GOT3 (cell line): ENCODE data around the gene LY6G5B.

ENCODE experiments used
- DNase-seq: peaks from one replicate; lab custom pipeline; 2025; ENCODE audit warnings: mixed read lengths; lab: John Stamatoyannopoulos, UW

Gene LY6G5B

DNA sequence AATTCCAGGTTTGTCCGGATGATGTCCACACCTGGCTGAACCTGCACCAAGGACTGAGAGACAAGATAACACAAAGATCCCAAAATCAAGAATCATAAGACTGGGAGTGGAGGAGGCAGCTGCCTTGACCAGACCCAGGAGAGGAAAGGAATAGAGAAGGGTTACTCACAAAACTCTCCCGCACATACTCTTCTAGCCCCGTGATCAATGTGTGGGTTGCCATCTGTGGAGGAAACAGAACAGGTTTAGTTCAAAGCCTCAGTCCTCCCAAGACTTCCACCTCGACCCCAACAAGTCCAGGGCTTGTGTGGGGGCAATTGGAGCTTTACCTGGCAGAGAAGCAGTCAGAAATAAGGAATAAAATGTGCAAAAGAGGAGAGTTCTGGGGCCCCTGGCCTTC lies 28.4 kb upstream of the LY6G5B start:
- DNase-seq: no peak

DNA sequence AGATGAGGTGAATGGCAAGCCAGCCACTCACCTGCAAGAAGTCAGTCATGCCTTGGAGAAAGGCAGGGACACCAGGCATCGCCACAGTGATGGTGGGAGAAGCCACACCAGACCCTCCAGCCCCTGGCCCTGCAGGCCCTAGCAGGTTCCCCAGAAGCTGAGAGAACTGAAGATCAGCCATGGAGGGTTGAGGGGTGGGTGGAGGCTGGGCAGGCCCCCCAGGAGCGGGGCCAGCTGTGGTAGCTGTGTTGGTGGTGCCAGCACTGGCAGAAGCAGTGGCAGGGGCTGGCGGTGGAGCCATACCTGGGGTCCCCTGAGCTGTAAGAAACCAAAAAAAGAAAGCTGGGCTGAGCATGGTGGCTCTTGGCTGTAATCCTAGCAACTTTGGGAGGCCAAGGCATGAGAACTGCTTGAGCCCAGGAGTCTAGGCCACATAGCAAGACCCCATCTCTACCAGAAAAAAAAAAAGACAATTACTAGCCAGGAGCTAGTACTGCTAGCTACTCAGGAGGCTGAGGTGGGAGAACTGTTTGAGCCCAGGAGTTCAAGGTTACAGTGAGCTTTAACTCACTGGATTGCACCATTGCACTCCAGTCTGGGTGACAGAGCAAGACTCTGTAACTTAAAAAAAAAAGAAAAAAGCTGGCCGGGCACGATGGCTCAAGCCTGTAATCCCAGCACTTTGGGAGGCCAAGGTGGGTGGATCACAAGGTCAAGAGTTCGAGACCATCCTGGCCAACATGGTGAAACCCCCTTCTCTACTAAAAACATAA lies 26.8 kb upstream of the LY6G5B start:
- DNase-seq: no peak

DNA sequence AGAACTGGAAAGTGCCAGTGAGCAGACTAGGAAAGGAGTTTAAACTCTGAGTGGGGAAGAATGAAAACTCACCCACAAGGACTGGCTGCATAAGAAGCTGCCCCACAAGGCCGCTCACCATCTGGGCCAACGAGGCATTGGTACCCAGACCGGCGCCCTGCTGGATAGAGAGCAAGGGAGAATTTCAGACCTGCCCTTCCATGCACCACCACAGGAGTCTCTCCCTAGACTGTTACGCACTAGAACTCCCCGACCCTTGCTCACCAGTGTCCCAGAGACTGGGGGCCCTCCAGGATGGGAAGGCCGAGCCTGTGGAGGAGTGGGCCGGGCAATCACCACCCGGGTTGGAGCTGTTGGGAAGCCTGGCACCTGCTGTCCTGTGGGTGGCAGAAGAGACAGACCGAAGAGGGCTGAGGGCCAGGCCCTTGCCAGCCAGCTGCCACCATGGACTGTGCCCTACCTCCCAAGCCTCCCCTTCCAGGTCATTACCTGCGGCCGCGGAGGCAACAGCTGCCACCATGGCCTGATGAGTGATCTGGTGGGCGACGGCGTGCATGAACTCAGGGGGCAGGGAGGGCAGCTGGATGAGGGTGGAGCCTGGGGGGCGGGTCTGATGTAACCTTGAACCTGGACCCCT lies 25.8 kb upstream of the LY6G5B start:
- no peak for DNase-seq

DNA sequence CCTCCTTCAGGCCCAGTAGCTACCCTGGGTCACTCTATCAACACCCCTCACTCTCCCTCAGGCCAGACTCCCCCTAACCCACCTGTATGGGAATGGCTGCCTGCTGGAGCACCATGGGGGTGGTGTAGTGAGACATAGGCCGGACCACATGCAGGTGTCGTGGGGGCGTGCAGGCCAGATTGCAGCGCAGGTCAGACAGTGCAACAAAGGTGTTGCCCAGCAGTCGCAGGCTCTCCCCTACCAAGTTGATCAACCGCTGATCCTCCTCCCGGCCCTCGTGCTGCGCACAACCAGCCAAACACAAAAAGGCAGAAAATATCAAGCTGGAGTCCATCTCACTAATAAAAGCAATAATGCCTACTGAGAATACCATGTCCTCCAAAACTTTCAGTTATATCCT lies 24.5 kb upstream of the LY6G5B start:
- DNase-seq: no peak

DNA sequence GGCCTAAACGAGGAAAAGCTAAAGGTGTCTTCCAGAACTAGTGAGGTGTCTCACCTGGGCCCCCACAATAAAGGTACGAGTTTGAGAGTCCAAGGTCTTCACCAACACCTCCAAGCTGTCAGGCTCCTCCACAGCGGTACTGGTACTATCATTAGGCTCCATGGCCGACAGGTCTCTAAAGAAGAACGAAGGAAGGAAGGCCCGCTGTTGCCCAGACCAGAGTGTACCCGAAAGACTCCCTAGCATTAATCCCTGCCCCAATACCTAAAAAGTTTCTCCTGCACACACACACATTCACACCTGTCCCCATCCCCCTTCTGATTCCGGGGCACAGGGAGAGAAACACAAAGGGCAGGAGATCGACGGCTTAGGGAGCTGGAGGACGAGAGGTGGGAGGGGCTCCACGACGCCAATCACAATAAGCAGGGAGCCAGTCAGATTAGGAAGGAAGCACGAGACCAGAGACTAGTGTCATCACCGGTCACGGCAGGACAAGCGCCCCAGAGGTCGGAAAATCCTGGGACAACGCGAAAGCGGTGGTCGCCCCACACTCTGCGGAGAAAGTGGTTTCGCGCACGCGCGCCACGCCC lies 18.1 kb upstream of the LY6G5B start:
- DNase-seq: no peak

DNA sequence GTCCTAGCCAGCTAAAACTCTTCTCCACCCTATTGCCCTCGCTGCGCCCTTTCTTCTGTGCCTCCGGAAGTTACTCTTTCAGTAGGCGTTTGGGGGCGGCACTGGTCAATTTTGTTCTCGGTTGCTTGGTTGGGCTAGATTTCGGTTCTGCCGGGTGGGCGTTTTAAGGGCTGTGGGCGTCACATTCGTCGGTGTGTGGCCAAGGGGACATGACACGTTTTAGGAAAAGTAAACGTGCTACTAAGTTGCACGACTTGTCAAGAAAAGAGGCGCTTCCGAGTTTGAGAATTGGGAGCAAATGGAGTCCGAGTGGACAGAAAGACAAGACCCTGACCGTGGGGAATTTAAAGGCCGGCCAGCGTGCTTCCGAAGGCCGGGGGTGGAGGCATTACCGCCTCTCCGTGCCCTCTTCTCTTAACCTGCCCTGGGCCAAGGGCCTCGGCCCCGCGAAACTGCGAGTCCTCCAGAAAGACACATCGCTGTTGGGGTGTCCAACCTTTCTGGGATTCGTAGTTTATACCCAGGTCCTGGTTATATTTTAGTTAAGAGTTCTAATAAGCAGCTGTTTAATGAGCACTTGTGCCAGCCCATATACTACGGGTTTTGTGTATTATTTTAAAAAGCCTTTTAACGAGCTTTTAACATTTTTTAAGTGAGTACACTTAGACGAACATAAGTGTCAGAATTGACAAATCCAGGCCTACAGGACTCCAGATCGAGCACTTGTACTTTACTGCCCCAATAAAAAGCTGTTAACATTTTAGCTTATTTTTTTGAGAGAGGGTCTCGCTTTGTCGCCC lies 16.7 kb upstream of the LY6G5B start:
- peak; percentile 77 for DNase-seq

DNA sequence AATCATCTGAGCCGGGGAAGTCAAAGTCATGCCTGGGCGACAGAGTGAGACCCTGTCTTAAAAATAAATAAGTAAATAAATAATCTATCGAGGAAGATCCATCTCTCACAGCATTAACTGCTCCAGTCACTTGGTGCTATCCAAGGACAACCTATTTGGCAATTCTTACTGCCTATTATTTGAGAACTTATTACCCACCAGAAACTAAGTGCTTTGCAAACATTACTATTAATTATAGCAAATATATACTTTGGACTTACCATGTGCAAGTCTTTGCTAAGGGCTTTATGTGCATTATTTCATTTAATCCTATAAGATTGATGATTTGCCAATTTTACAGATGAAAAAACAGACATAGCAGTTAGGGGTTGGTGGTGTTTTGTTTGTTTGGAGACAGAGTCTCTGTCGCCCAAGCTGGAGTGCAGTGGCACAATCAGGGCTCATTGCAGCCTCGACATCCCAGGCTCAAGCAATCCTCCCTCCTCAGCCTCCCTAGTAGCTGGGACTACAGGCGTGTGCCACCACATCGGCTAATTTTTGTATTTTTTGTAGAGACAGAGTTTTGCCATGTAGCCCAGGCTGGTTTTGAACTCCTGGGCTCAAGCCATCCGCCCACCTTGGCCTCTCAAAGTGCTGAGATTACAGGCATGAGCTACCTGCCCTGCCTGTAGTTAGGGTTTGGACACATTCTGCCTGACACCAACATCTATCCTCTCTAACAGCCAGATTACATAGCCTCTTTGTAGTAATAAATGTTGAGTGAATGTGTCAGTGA lies 15.0 kb upstream of the LY6G5B start:
- no peak for DNase-seq

DNA sequence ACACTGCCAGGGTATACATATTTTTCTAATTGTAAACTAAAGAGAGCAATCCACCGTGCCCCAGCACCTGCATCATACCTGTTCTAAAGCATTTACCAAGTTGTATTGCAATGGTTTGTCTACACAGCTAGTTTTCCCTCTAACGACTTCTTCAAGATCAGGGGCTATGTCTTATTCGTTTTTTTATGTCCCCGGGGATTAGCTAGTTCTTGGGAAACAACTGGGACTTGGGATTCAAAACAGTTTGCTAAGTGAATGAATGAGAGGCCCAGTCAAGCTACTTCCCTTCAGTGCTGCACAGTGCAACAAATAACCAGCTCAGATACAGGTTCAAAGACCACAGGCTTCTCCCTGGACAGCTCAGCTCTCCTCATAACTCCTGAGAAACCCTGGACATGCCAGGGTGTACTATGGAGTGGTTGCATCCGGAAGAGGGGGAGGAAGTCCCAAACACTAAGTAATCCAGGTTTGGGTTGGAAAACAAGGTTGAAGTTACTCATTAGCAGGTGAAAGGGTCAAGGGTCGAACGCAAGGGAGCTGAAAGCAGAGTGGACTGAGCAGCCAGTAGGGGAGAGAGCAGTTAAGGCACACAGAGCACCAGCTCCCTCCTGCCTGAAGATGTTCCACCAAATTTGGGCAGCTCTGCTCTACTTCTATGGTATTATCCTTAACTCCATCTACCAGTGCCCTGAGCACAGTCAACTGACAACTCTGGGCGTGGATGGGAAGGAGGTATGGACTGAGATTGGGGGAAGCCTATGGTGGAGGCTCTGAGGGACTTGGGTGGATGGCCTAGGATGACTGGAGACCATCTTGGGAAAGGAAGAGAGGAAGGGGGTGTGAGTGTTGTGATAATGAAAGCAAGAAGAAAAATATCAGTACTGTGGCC lies 14.2 kb upstream of the LY6G5B start, which contains the start of gene APOM:
APOM (plus strand) TSS at position 546 of the 889 bp plus-strand sequence; CDS start at position 619, 73 bp downstream.
- DNase-seq: no peak

DNA sequence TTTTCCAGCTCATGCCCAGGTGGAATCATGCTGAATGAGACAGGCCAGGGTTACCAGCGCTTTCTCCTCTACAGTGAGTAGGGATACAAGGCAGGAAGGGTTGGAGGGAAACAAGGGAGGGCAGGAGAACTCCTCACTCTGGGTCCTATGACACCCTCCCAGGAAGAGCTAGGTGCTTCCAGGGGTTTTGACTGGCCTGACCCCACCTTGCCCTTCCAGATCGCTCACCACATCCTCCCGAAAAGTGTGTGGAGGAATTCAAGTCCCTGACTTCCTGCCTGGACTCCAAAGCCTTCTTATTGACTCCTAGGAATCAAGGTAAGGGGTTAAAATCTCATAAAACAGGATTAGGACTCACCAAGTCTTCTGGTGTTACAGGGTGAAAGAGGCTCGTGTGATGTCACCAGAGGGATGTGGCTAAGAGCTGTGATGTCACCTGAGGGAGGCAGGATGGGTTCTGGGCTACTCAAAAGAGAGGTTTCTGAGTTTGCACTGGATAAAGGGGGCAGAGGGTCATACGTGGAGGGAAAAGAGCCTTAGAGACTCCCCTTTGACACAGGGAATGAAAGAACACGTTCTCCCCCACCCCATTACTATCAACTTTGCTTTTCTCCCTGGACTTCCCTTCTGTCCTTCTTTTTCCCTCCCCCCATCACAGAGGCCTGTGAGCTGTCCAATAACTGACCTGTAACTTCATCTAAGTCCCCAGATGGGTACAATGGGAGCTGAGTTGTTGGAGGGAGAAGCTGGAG lies 12.2 kb upstream of the LY6G5B start:
- DNase-seq: no peak

DNA sequence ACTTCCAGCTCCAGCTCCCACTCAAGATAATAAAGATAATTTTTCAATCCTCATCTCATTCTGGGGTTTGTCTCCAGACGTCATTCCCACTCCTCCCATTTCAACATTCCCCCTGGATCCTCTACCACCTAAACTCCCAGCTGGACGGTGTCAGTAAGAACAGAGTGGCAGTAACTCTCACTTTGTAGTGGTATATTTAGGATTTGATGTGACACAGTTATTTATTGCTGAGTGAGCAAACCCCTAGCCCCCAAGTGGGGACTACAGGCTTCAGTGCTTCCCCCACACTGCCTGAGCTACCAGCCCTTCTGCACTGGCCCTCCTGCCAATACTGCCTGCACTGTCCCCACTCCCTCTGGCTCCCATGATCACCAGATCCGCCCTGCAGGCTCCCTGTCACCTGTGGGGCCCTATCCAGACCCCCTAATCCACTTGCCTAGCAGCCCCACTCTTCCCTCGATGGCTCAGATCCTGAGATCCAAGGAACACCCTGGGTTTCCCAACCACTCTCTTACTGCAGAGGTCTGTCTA lies 11.6 kb upstream of the LY6G5B start:
- no peak for DNase-seq

DNA sequence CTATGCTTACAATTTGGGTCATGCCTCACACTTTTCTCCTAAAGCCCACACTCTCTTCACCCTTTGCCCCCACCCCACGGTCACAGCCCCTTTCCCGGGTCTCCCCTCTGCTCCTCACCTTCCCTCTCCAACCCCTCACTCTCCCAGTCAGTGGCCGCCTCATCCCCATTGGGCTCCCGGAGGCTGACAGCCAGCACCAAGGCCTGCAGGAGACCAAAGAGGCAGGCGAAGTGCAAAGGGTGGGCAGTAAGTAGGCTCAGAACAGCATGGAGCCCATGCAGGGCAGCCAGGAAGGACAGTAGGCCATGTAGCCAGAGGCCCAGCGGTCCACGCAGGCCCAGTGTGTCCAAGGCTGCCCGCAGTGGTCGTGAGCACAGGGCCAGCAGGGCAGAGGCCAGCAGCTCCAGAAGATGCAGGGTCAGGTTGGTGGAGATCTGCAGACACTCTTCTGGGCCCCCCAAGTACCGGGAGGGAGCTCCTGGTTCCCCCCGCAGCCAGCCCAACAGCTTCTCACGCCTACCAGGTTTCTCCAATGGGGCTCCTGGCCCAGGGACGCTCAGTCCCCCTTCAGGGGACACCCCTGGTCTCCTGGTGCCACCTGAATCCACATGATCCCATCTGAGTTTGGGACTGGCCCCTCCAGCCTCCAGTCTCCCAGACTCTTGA lies 10.7 kb upstream of the LY6G5B start:
- no peak for DNase-seq

DNA sequence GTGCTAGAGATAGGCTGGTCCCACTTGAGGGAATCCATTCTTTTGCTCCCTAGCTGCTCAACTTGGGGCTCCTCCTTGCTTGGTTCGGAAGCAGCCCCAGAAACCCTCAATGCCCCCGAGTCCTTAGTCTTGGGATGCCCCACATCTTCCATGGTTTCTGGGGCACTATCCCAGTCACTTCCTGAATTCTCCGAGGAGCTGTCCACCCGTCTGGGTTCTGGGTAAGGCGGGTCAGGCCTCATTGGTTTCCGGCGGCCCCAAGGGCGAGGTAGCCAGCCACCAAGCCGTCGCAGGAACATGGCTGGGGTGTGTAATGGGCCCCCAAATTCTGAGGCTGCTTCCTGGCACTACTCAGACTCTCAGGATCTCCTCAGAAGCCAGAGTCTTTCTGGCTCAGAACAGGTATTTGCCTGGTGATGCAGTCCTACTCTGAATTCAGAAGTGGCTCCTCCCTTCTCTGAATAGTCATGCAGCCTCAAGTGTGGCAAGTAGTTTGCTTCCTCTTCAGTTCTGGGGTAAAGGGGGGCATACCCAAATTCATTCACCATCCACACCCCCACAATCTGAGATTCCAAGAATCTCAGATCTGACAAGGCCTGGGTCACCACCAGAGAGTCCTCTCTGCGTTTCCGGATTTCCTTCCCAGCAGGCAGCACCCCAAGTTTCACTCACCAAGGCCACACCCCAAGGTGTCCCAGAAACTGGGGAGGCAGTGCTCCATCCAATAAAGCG lies 10.0 kb upstream of the LY6G5B start:
- DNase-seq: no peak

DNA sequence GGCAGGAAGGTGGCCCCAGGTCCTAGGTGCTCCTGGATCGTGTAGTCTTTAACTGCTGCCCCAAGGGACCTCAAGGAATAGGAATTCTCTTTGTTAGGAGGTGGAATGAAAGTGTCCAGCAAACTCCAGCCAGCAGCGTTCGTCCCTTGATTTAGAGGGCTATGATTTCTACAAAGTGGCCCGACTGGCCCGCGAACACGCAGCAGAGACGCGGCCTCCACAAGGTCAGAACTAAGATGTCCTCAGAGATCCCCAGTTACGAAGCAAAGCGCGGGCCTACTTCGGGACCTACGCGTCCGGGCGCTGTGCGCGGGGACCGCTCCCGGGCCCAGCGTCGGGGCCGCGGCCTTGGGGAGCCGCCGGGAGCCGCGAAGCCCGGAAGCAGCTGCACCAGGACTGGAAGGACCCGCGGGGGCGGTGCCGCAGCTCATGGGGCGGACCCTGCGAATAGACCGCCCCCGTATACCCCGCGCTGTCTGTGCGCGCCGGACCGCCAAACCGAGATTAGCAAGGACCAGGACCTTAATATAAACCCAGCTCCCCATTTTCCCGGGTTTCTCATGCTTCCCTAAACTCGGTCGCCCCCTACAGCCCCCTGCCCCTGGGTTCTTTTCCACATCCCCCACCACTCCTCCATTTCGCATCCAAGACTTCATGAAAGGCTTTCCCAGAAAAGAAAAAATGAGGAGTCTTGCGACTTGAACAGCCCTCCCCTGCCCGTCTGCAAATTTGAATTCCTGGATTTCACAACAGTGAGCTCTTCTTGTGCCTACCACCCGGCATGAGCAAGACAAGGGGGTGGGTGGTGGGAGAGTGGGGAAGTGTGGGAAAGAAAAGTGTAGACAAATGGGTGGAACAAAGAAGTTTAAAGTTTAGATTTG lies 9.2 kb upstream of the LY6G5B start, which contains the start of gene C6orf47:
C6orf47 (minus strand) TSS at position 398 of the 881 bp plus-strand sequence. CDS start 831 bp downstream, outside the sequence.
- DNase-seq: peak; percentile 53

DNA sequence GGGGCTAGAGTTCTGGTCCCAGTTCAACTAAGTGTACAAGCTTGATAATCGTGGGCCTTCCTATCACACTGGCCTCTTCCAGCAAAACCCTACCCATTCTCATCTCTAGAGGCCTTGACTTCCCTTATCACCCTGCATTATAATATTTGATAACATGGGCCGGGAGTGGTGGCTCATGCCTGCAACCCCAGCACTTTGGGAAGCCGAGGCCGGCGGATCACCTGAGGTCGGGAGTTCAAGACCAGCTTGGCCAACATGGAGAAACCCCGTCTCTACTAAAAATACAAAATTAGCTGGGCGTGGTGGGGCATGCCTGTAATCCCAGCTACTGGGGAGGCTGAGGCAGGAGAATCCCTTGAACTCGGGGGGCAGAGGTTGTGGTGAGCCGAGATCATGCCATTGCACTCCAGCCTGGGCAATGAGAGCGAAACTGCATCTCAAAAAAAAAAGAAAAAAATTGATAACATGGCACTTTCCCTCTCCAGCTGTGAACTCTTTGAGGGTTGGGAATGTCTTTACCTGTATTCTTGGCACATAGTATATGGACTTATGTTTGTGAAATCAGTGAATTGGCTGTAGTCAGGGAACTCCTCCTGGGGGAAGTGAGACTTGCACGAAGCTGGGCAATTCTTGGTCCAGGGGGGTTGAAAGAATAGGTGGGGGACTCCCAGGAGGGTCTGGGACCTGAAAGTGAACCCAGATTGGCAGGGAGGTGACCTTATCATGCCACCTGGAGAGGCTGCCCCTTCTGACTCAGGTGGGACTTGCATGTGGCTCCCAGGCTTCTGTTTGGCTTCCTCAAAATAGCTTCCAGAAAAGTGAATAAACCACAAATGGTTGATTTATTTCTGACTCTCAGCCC lies 8.3 kb upstream of the LY6G5B start:
- no peak for DNase-seq

DNA sequence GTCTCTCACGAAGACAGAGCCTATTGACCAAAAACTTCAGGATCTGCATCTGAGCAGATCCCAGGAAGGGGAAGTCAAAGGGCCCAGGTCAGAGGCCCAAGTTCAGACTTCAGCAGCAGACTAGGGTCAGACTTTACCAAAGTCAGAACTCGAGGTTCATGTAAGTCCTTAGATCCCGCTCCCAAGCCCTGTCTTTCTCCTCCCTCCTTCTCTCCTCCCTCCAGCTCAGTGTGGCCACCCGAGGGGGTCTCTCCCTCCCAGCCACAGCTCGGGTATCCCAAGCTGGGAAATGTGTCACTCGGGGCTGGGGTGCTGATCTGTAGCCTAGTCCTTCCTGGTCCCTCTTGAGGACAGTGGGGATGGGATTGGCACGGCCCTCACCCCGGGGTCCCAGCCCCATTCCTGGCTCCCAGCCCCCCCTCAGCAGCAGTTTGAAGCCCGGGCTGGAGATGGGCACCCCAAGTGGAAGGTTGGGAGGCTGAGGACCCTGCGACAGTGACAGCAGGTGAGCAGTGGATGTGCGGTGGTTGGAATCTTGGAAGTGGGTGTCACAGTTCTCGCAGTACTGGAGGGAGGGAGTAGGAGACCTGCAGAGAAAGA lies 7.6 kb upstream of the LY6G5B start:
- DNase-seq: no peak
